HG02571 (cell line): ENCODE measurements around the gene RALGAPB.
"Not testable (repeated sequence)": the region's sequence is repeated elsewhere in the genome, so short reads cannot be mapped to it uniquely, and the experiment has no call there.

Source experiments
- ATAC-seq: cut with Tn5 transposase; IDR thresholded peaks from one replicate; pipeline ENCODE4 v1.9.1; 2021; ENCODE audit warnings: mild to moderate bottlenecking, moderate library complexity; ENCODE audit not compliant: unreplicated experiment

Gene RALGAPB

GRCh38 chr20:38472513-38473366, at the start of gene RALGAPB:
Gene RALGAPB (plus strand): TSS chr20:38472843. CDS start chr20:38488433, 15,590 bp downstream.
- ATAC-seq: peak; percentile 92

DNA sequence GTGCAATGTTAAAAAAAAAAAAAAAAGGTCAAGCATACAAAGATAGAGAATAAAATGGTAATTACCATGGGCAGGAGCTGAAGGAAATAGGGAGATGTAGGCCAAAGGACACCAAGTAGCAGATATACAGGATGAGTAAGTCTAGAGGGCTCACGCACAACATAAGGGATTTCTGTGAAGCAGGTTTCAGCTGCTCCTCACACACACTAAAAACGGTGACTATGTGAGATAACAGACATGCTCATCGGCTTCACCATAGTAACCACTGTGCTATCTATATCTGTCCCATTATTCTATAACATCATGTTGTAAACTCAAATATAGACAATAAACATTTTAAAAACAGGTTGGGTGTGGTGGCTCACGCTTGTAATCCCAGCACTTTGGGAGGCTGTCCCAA, 49.1 kb upstream of the RALGAPB start:
- no peak for ATAC-seq

GRCh38 chr20:38424401-38424800, 48.2 kb upstream of the RALGAPB start:
- ATAC-seq: no peak

- no peak for ATAC-seq
These were observed 46.4 kb upstream of the RALGAPB start for GRCh38 chr20:38426006-38426897.

GRCh38 chr20:38427655-38428023, 45.0 kb upstream of the RALGAPB start:
- no peak for ATAC-seq

DNA sequence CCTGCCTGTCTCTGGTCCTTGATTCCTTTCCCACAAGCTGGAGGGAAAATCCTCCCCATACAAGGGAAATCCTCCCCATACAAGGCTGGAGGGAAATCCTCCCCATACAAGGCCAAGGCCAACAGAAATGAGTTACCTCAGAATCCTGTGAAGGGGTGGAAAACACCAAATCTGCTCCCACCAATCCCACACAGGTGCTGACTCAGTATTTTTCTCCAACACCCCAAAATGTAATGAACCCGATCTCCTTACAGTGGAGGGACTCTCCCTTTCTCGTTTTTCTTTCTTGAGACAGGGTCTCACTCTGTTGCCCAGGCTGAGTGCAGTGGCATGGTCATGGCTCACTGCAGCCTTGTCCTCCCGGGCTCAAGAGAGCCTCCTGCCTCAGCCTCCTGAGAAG, 43.8 kb upstream of the RALGAPB start:
- no peak for ATAC-seq

- ATAC-seq: no peak
These were observed 43.3 kb upstream of the RALGAPB start for GRCh38 chr20:38429301-38429700.

- ATAC-seq: no peak
These were observed 41.8 kb upstream of the RALGAPB start for GRCh38 chr20:38430679-38431325.

DNA sequence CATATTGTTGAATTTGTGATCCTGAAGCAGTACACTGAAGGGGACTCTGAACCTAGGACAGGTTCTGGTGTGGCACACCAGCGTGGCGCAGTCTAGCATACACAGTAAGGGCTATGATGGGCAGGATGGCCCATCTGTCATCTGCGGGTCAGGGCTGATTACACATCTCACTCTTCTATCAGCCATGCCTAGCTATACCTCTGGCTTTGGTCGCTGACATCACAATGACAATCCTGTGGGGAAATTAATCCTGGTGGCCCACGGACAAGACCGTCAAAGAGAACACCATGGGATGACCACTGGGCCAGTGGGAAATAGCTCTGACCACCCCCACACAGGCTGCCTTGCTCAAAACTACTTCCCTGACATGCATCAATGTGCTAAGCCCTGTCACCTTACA, 40.4 kb upstream of the RALGAPB start:
- no peak for ATAC-seq

DNA sequence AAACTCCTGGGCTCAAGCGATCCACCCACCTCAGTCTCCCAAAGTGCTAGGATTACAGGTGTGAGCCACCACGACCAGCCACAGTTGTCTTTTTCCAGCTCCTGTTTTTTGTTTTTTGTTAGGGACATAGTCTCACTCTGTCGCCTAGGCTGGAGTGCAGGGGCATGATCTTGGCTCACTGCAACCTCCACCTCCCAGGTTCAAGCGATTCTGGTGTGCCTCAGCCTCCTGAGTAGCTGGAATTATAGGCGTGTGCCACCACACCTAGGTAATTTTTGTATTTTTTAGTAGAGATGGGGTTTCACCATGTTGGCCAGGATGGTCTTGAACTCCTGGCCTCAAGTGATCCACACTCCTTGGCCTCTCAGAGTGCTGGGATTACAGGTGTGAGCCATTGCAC, 39.8 kb upstream of the RALGAPB start:
- not testable (repeated sequence) for ATAC-seq

- no peak for ATAC-seq
These were observed 39.2 kb upstream of the RALGAPB start for GRCh38 chr20:38433304-38433972.

- ATAC-seq: no peak
These were observed 38.3 kb upstream of the RALGAPB start for GRCh38 chr20:38434301-38434741.

- ATAC-seq: peak; percentile 61
These were observed 37.7 kb upstream of the RALGAPB start, which contains the start of gene SNHG17 for GRCh38 chr20:38434770-38435554. Gene SNHG17 (minus strand): TSS chr20:38435328.

GRCh38 chr20:38435555-38435939, 37.1 kb upstream of the RALGAPB start:
- ATAC-seq: no peak

DNA sequence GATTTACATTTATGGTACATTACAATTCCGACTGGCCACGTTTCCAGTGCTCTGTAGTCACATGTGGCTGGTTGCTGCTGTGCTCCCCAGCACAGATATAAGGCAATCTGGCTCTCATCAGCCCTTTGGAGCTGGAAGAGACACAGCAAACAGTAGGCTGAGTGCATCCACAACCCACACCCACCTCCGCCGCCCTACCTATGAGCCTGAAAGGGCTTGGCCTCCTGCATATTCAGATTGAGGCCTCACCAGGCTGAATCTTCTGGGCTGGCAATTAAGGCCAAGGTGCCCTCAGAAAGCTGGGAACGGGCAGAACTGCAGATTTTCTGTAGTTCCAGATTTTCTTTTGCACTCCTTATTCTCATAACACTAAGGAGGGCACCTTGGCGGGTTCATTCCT, 34.8 kb upstream of the RALGAPB start:
- ATAC-seq: no peak

- ATAC-seq: not testable (repeated sequence)
These were observed 31.5 kb upstream of the RALGAPB start for GRCh38 chr20:38441110-38441509.

DNA sequence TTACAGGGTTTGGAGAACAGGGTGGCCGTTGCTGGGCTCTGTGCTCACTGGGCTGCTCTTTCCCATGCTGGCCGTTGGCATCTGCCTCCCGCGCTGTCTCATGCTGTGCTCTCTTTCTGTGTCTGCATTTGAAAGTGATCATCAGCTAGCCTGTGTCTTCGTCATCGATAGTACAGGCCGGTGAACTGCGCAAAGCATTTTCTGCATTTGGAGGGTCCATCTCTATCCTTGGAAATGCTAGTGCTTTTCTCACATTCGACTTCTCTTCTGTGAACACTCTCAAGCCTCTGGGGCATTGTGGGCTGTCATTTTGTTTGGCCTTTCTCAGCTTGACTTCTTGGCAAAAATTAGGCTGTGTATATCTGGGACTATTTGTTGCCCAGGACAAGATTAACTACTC, 30.7 kb upstream of the RALGAPB start:
- ATAC-seq: no peak

DNA sequence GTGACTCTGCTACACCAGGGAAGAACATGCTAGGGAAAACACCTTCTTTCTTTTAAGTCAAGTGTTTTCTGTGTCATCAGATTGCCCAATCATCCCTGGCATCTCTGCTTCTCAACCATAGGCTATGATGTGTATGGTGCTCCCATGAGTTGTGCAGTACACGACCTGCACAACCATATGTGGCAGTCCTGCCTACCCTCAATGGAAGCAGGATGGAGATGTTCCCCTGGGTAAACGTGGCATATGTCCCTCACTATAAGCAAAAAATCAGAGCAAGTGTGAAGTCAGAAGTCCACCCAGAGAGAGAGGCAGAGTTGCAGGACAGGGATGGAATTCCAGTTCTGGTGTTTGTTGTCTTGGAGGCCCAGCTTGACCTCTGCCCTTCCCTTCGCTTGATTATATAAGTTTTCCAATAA, 27.3 kb upstream of the RALGAPB start:
- no peak for ATAC-seq

DNA sequence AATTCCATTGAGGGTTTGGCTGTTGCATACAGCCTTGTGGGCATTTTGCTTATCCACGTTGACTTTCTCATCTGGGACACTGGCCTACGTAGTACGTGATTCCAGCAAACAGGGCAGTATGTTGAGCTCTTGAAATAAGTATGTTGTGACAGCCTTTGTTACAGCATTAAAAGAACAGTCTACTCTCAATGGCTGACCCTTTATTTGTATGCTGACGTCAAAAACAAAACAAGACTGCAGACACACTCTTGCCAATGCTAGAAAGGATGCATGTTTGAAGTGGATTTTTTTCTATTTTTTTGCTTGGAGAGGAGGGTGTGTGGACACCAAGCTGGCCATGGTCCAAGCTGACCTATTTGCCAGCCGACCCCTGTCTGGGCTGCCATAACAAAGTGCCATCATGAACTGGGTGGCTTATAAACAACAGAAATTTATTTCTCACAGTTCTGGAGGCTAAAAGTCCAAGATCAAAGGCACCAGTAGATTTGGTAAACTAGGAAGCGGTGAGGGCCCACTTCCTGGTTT, 26.7 kb upstream of the RALGAPB start:
- no peak for ATAC-seq
